ENCODE data around the gene SDF2. TPM values are rescaled to one million over a fixed set of nuclear protein-coding genes. Genes with fewer than 3 reads are reported as not detected.
A peak's percentile ranks its signal among the peaks of the same experiment; 100 is the strongest.

The SDF2 gene
- total and polyA plus RNA-seq, 10 of the 15 experiments (the other 5 are each of a cell fraction or from before 2014, with no cell fraction given), result 29.8 to 81.0 (median 41.5) TPM

DNA sequence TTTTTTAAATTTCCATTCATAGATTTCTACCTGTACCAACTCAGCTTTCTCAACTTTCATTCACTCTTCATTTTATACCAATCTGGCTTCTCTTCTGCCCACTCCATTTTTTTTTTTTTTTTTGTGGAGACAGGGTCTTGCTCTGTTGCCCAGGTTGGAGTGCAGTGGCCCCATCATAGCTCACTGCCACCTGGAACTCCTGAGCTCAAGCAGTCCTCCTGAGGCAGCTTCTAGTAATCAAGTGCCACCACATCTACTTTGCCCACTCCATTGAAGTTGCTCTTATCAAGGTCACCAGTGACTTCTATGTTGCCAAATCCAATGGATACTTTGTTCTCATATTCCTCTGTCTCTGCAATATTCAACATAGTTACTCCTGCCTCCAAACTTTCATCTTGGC, 2.0 kb upstream of the SDF2 start:
- Histone ChIP-seq H3K27ac (ENCODE audit: control insufficient read depth, insufficient read depth) (no peak overlapping the region), H2AFZ (ENCODE audit: control insufficient read depth, low read depth, low read length) (no peak overlapping the region), H4K20me1 (ENCODE audit: control insufficient read depth, insufficient read depth) (peaks cover 4% of the 10 kb centered on the region; the same call in 1 of the 2 replicates), H3K36me3 (ENCODE audit: control insufficient read depth in 2 of 2, insufficient read depth in 2 of 2, low read length in 1 of 2) (peaks cover 2 to 14% of the 10 kb centered on the region in 2 experiments), H3K9ac (ENCODE audit: control insufficient read depth, insufficient read depth, low read length) (no peak overlapping the region), H3K4me2 (ENCODE audit: control insufficient read depth, insufficient read depth) (peak overlapping the region; percentile 38), H3K4me1 (ENCODE audit: control insufficient read depth, insufficient read depth, low read length) (peaks cover 3% of the 10 kb centered on the region; the same call in 1 of the 2 replicates), H3K9me3 (replicated peaks; ENCODE audit: control insufficient read depth, insufficient read depth, low read length) (no peaks in the 10 kb centered on the region), H3K4me3 (peak overlapping the region; percentile 98; the same call in 1 of the 2 replicates), H3K27me3 (replicated peaks in 1 of 2; ENCODE audit: control insufficient read depth in 2 of 2, insufficient read depth in 2 of 2, low read length in 1 of 2) (no peaks in the 10 kb centered on the region), H3K79me2 (ENCODE audit: control insufficient read depth, insufficient read depth, low read length) (peaks cover 68% of the 10 kb centered on the region)
- POLR2A ChIA-PET, result interaction anchor here (3.4 to 4.9 kb wide), 2 partner anchors 20 to 56 kb away, joined by 25 to 46 read pairs; partner anchors contain the start of genes BLTP2 and RPL23A
- ATAC-seq, result no peak
- DNase-seq (ENCODE audit: low read depth, low spot score), result no peak
- CTCF ChIA-PET, result interaction anchor here (4.5 kb wide), 1 partner anchor 17 kb away, joined by 84 read pairs; the partner anchor contains the start of gene BLTP2
- SMC1A ChIA-PET (ENCODE audit: uncharacterized antibody, unreplicated experiment), result no interaction called here
- RAD21 ChIA-PET (ENCODE audit: unreplicated experiment), result interaction anchor here (0.6 to 1.1 kb wide), 3 partner anchors 17 to 66 kb away, joined by 3 read pairs; no protein-coding TSS in a partner anchor
- in situ Hi-C loops (cut with MboI) (no loop called here), intact Hi-C loops (cut with micrococcal nuclease; ENCODE audit: unreplicated experiment) (loop anchor here (5.0 kb wide), 1 partner anchor 54 kb away; the partner anchor contains the start of genes RAB34 and RPL23A)
- no TSS peak for BruUV-seq (replicated peaks)
- FAIRE-seq, result no peak
- TF ChIP-seq ZNF384 (IDR thresholded peaks at IDR 0.05; ENCODE audit: borderline replicate concordance, low read depth, low read length), result peak; percentile 77
- TF ChIP-seq PML (IDR thresholded peaks at IDR 0.05; ENCODE audit: low read length), result no peak

- ATAC-seq (no peak; the same call in 1 of the 3 replicates), DNase-seq (ENCODE audit: low read depth, low spot score) (no peak), FAIRE-seq (no peak)
- H3K27ac ChIP-seq (ENCODE audit: control insufficient read depth, insufficient read depth), result peak overlapping the region; percentile 100
- peaks cover 65% of the 10 kb centered on the region for H3K79me2 ChIP-seq (ENCODE audit: control insufficient read depth, insufficient read depth, low read length)
- peak overlapping the region; percentile 99 for H3K9ac ChIP-seq (ENCODE audit: control insufficient read depth, insufficient read depth, low read length)
- ChIA-PET SMC1A (ENCODE audit: uncharacterized antibody, unreplicated experiment) (interaction anchor here (1.0 to 2.1 kb wide), 7 partner anchors 16 to 84 kb away, joined by 3 to 15 read pairs (median 5); partner anchors contain the start of genes BLTP2 and PROCA1), RAD21 (ENCODE audit: unreplicated experiment) (interaction anchor here (0.8 to 2.9 kb wide), 6 partner anchors 16 to 291 kb away, joined by 3 to 18 read pairs (median 5); partner anchors contain the start of genes BLTP2, PROCA1 and TLCD1), CTCF (interaction anchor here (0.8 to 4.5 kb wide), 7 partner anchors 14 to 87 kb away, joined by 3 to 84 read pairs (median 7); partner anchors contain the start of genes BLTP2 and RPL23A), POLR2A (interaction anchor here (0.8 to 4.9 kb wide), 11 partner anchors 9 to 94 kb away, joined by 3 to 46 read pairs (median 4); partner anchors contain the start of genes BLTP2 and RPL23A)
- peak overlapping the region; percentile 99 for H2AFZ ChIP-seq (ENCODE audit: control insufficient read depth, low read depth, low read length)
- in situ Hi-C loops (cut with MboI) (no loop called here), intact Hi-C loops (cut with micrococcal nuclease; ENCODE audit: unreplicated experiment) (loop anchor here (5.0 kb wide), 1 partner anchor 55 kb away; the partner anchor contains the start of genes RAB34 and RPL23A)
- peak overlapping the region; percentile 98 for H3K4me3 ChIP-seq
- H4K20me1 ChIP-seq (ENCODE audit: control insufficient read depth, insufficient read depth), result no peaks in the 10 kb centered on the region
- peaks cover 2 to 8% of the 10 kb centered on the region in 2 experiments; a peak in 3 of 4 replicates for H3K36me3 ChIP-seq (ENCODE audit: control insufficient read depth in 2 of 2, insufficient read depth in 2 of 2, low read length in 1 of 2)
- H3K4me2 ChIP-seq (ENCODE audit: control insufficient read depth, insufficient read depth), result peak overlapping the region; percentile 38
- TSS peak; percentile 75 for BruUV-seq (replicated peaks)
- H3K9me3 ChIP-seq (replicated peaks; ENCODE audit: control insufficient read depth, insufficient read depth, low read length), result no peaks in the 10 kb centered on the region
- H3K4me1 ChIP-seq (ENCODE audit: control insufficient read depth, insufficient read depth, low read length), result peaks cover 3% of the 10 kb centered on the region; the same call in 1 of the 2 replicates
- no peaks in the 10 kb centered on the region for H3K27me3 ChIP-seq (replicated peaks in 1 of 2; ENCODE audit: control insufficient read depth in 2 of 2, insufficient read depth in 2 of 2, low read length in 1 of 2)
- WGBS (ENCODE audit: insufficient coverage, insufficient replicate concordance, low lambda C conversion rate, missing lambda C conversion rate), result under 1% methylated on average over 10 of the region's 10 CpGs
- TF ChIP-seq IRF4 (IDR thresholded peaks at IDR 0.05; ENCODE audit: low read depth, low read length), result no peak
- no peak for TF ChIP-seq ZNF207 (IDR thresholded peaks at IDR 0.05; ENCODE audit: borderline replicate concordance)
- no peak for TF ChIP-seq NR2C1 (IDR thresholded peaks at IDR 0.05)
- no peak for TF ChIP-seq ZNF622 (IDR thresholded peaks at IDR 0.05)
- no peak for TF ChIP-seq PRDM15 (CRISPR knock-in tag; IDR thresholded peaks at IDR 0.05)
- TF ChIP-seq, protein P1, sequence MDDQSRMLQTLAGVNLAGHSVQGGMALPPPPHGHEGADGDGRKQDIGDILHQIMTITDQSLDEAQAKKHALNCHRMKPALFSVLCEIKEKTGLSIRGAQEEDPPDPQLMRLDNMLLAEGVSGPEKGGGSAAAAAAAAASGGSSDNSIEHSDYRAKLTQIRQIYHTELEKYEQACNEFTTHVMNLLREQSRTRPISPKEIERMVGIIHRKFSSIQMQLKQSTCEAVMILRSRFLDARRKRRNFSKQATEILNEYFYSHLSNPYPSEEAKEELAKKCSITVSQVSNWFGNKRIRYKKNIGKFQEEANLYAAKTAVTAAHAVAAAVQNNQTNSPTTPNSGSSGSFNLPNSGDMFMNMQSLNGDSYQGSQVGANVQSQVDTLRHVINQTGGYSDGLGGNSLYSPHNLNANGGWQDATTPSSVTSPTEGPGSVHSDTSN (IDR thresholded peaks at IDR 0.05; ENCODE audit: insufficient replicate concordance, low read depth, low read length), result no peak
- TF ChIP-seq STAT3 (IDR thresholded peaks at IDR 0.05; ENCODE audit: low read depth, low read length), result no peak
- no peak for TF ChIP-seq IKZF2 (IDR thresholded peaks at IDR 0.05)
- TF ChIP-seq, protein P2, sequence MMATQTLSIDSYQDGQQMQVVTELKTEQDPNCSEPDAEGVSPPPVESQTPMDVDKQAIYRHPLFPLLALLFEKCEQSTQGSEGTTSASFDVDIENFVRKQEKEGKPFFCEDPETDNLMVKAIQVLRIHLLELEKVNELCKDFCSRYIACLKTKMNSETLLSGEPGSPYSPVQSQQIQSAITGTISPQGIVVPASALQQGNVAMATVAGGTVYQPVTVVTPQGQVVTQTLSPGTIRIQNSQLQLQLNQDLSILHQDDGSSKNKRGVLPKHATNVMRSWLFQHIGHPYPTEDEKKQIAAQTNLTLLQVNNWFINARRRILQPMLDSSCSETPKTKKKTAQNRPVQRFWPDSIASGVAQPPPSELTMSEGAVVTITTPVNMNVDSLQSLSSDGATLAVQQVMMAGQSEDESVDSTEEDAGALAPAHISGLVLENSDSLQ (IDR thresholded peaks at IDR 0.05), result no peak
Measured at GRCh38 chr17:28662527-28662829, 772 bp upstream of the SDF2 start.

All from GM12878 (cell line).